Peyer's patch (tissue), 4 donors: ENCODE results near the gene EIF2B1.

ENCODE experiments used
- CTCF ChIP-seq, 6 experiments: fragments of 450-650 bp in 4 of 6; fragments of 200-600 bp in 2 of 6; sonication (generic) in 1 of 6; IDR thresholded peaks; one replicate each; pipeline ENCODE4 v1.5.1; 2017 to 2019; ENCODE audit warnings: antibody characterized with exemption in 6 of 6, mild to moderate bottlenecking in 3 of 6, moderate library complexity in 1 of 6
- POLR2A ChIP-seq, 2 donors: fragments of 450-650 bp; IDR thresholded peaks; one replicate each; pipeline ENCODE4 v1.5.1; 2017; ENCODE audit warnings: antibody characterized with exemption in 2 of 2, mild to moderate bottlenecking in 2 of 2, moderate library complexity in 2 of 2

GRCh38 chr12:123571343-123571813, 62.1 kb downstream of the EIF2B1 start:
- TF ChIP-seq CTCF (IDR thresholded peaks at IDR 0.05) (no peak), POLR2A (IDR thresholded peaks at IDR 0.05) (no peak)
